Inflammatory macrophage (primary cell): ENCODE results near the gene B4GALT6.

ENCODE experiments used
- DNase-seq, 2 donors: peaks; one replicate each; pipeline ENCODE4 v3.0.0-alpha.2; 2020 to 2022

B4GALT6 gene

DNA sequence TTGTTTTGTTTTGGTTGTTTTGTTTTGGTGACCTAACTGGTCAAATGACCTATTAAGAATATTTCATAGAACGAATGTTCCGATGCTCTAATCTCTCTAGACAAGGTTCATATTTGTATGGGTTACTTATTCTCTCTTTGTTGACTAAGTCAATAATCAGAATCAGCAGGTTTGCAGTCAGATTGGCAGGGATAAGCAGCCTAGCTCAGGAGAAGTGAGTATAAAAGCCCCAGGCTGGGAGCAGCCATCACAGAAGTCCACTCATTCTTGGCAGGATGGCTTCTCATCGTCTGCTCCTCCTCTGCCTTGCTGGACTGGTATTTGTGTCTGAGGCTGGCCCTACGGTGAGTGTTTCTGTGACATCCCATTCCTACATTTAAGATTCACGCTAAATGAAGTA is 92.8 kb downstream of the B4GALT6 start, which contains the start of gene TTR:
Gene TTR, plus strand, starts transcription at position 250 of the 400 bp plus-strand sequence. Its CDS starts 26 bp downstream, at position 276.
- DNase-seq, result no peak

DNA sequence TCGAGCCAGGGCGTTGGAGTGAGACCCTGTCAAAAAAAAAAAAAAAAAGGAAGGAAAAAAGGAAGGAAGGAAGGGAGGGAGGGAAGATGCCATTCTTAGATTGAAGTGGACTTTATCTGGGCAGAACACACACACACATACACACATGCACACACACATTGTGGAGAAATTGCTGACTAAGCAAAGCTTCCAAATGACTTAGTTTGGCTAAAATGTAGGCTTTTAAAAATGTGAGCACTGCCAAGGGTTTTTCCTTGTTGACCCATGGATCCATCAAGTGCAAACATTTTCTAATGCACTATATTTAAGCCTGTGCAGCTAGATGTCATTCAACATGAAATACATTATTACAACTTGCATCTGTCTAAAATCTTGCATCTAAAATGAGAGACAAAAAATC is 93.3 kb downstream of the B4GALT6 start:
- DNase-seq, result no peak

DNA sequence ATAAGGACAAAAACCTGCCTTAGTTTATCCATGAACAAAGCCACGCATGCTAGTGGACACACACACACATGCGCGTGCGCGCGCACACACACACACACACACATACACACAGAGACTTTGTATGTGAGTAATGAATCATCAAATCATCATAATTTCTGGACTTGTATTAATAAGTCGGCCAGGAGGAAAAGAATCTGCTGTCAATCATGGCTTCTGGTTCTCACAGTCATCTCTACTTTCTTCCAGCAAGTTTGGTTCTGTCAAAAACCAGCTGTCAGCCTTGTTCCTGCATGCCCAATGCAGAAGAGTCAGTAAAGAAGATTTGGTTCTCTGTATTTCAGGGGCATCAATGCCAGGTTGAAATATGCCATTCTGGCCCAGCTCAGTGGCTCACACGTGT is 93.8 kb downstream of the B4GALT6 start:
- DNase-seq, result no peak

DNA sequence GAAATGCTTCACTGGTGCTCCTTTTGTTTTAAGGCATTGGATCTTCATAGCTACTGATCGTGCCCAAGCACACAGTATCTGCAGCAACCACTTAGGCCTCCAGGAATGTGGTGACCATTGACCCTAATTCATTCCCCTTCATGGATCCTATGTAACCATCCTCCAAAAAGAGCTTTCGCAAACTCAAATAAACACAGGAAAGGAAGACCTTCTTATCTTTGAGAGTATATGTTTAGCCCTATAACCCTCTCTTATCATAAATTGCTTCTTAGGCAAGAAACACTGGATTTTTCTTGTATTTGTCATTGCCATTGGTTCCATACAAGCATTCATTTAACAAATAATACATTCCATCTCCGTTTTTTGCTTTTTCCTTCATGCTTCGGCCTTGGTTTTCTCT is 96.9 kb downstream of the B4GALT6 start:
- no peak for DNase-seq

GRCh38 chr18:31586616-31587015 is 97.8 kb downstream of the B4GALT6 start:
- no peak for DNase-seq

GRCh38 chr18:31585991-31586390 is 98.4 kb downstream of the B4GALT6 start:
- DNase-seq, result no peak

GRCh38 chr18:31583185-31583854 is 101.1 kb downstream of the B4GALT6 start:
- DNase-seq, result no peak

DNA sequence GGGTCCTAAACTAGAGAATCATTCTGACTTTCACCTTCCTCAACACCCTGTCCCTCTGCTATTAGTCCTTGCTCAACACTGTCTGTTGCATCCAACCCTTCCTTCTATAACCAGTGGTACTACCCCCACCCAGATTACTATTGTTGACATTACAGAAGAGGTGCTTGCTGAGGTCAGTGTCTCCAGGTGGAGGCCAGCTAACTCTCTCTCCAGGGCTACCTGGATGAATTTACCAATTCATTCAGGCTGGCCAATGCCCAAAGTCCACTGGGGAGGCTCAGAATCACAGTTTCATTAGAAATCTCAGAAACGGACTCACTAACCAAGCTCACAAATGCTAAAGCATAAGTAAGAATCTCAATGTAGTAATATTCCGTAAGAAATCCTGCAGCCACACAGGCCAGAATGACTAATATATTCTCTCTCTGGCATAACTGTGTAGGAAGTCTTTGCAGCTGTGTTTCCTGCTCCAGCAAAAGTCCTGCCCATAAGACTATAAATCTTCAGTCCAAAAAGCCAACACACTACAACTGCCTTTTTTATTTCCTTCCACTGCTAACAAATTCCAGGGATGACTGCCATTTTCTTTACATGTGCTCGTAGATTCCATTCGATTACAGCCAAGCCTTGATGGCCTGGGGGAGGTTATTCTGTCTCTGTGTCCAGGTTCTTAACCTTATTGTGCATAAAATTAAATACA is 102.7 kb downstream of the B4GALT6 start:
- peak in 1 of 2 donors; percentile 30 for DNase-seq

DNA sequence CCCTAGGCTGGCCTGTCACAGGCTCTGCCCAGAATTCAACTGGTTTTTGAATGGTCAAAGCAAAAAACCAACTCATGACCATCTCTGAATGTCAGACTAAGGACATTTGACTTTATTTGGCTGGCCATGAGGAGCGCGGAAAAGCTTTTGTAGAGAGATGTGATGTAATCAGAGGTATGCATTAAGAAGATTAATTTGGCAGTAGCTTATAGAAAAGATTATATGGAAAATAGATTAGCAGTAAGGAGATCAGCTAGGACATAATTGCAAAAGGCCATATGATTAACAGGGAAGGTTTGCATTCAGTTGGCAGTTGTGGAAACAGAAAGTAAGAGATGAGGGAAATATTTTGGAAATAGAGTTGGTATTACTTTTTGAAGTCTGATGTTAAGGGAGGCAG is 105.0 kb downstream of the B4GALT6 start:
- no peak for DNase-seq

- no peak for DNase-seq
These were observed 106.3 kb downstream of the B4GALT6 start for GRCh38 chr18:31578126-31578525.

DNA sequence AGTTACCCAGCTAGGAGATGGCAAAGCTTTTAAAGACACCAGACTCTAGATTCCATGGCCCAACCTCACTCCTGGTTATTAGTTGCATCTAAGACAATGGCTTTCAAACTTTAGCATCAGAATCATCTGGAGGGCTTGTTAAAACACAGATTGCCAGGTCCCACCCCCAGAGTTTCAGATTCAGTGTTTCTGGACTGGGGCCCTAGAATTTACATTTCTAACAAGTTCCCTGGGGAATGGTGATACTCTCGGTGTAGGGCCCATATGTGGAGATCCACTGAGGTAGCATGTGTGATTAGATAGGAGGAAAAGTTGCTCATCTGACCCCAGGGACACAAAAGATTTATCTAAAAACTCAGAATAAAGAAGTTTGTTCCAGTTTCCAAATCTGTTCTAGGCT is 107.2 kb downstream of the B4GALT6 start:
- no peak for DNase-seq

DNA sequence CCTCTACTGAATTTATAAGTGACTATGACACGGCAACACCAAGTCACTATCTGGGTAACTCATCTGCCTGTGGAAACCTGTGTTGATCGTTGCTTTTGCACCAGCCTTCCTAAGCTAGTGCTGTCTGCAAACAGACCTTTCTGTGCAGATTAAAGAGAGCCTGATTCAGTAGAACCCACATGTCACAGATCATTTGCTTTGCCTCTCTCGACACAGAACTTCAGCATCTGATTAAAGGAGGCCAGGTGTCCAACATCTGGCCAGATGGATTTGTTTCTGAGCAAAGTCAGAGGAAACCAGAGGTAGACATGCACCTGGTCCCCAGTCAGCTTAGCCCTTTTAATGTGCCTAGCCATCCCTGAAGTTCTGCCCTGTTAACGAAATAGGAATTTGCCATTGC is 107.7 kb downstream of the B4GALT6 start:
- DNase-seq, result no peak

DNA sequence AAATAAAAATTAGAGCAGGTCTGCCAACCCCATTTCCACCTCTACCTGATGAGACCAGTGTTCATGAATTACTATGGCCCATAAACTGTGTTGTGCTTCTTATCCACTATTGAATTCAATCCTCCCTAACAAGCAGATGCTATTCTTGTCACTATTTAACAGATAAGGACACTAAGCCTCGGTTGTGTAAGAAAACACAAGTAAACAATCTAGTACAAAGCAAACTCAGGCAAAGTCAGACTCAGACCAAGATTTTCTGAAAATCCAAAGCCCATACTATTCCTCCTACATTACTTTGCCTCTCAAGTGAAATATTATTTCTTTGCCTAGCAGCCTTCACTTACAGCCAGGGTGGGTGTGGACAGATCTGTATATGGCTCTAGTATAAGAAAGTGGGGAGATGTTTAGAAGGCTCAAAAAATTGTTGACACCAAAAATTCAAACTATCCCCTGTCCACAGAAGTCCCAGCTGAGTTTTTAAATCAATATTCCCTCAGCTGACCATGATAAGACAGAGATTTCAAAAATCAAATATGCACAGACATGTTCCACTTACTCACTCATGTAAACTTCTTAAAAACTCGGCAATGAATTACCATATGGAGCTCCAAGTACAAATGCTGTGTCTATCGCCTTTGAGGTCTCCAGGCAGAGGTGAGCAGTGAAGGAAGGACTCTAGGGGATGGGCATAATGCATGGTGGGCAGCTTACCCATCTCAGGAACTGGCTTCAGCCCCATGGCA is 108.7 kb downstream of the B4GALT6 start:
- DNase-seq, result no peak

GRCh38 chr18:31574359-31574758 is 110.0 kb downstream of the B4GALT6 start:
- DNase-seq, result peak; percentile 91 to 92
